ENCODE data around the gene RYR1.
A peak's percentile ranks its signal among the peaks of the same experiment; 100 is the strongest.
"Not testable (repeated sequence)": the region's sequence is repeated elsewhere in the genome, so short reads cannot be mapped to it uniquely, and the experiment has no call there.

RYR1 gene

GRCh38 chr19:38577826-38578225 is 144.3 kb downstream of the RYR1 start:
- no peak for DNase-seq

GRCh38 chr19:38579304-38579703 is 145.8 kb downstream of the RYR1 start:
- DNase-seq: not testable (repeated sequence)

GRCh38 chr19:38580080-38580479 is 146.6 kb downstream of the RYR1 start:
- DNase-seq: no peak

GRCh38 chr19:38583219-38583984 is 149.9 kb downstream of the RYR1 start:
- DNase-seq: no peak

- DNase-seq: no peak
Observed at GRCh38 chr19:38583985-38584305, 150.5 kb downstream of the RYR1 start.

GRCh38 chr19:38587562-38587961 is 154.1 kb downstream of the RYR1 start:
- no peak for DNase-seq

GRCh38 chr19:38588041-38588440 is 154.6 kb downstream of the RYR1 start:
- no peak for DNase-seq

GRCh38 chr19:38592940-38593339 is 159.4 kb downstream of the RYR1 start:
- no peak for DNase-seq

GRCh38 chr19:38596057-38596981 is 162.8 kb downstream of the RYR1 start:
- peak; percentile 64 for DNase-seq

- DNase-seq: no peak
Observed at GRCh38 chr19:38597075-38597474, 163.6 kb downstream of the RYR1 start.

GRCh38 chr19:38599722-38600121 is 166.2 kb downstream of the RYR1 start:
- no peak for DNase-seq

- DNase-seq: not testable (repeated sequence)
Observed at GRCh38 chr19:38602856-38603255, 169.4 kb downstream of the RYR1 start.

- no peak for DNase-seq
Observed at GRCh38 chr19:38606131-38606530, 172.6 kb downstream of the RYR1 start.

GRCh38 chr19:38614289-38614688 is 180.8 kb downstream of the RYR1 start:
- DNase-seq: no peak

GRCh38 chr19:38615007-38615581 is 181.6 kb downstream of the RYR1 start:
- DNase-seq: no peak

GRCh38 chr19:38616265-38616664 is 182.8 kb downstream of the RYR1 start:
- no peak for DNase-seq

- no peak for DNase-seq
Observed at GRCh38 chr19:38617283-38617763, 183.8 kb downstream of the RYR1 start.

GRCh38 chr19:38617764-38618589 is 184.5 kb downstream of the RYR1 start, which contains the start of gene MAP4K1:
MAP4K1 (minus strand) TSS chr19:38617953; CDS start chr19:38617895, 58 bp downstream.
- peak; percentile 74 for DNase-seq

GRCh38 chr19:38618590-38619360 is 185.3 kb downstream of the RYR1 start, which contains the start of gene EIF3K:
EIF3K (plus strand) TSS chr19:38619188; CDS start chr19:38619269, 81 bp downstream.
- DNase-seq: peak; percentile 99

GRCh38 chr19:38619361-38620174 is 186.1 kb downstream of the RYR1 start:
- no peak for DNase-seq

- DNase-seq: no peak
Observed at GRCh38 chr19:38624822-38625221, 191.3 kb downstream of the RYR1 start.

All from activated CD4-positive, CD25-positive, alpha-beta regulatory T cell treated with anti-CD3 and anti-CD28 coated beads, Interleukin-2, amount 50 U/mL, for 72 hours (primary cell).